Middle frontal gyrus (tissue), 1 donor: Measurements from ENCODE around the gene CCDC85C.

ENCODE experiments used
- DNase-seq: peaks from one replicate; pipeline ENCODE4 v3.0.0-alpha.2; 2015; ENCODE audit warnings: low spot score; ENCODE audit errors: extremely low spot score

Gene CCDC85C

GRCh38 chr14:99513946-99514551 lies 90.0 kb downstream of the CCDC85C start:
- DNase-seq: no peak

DNA sequence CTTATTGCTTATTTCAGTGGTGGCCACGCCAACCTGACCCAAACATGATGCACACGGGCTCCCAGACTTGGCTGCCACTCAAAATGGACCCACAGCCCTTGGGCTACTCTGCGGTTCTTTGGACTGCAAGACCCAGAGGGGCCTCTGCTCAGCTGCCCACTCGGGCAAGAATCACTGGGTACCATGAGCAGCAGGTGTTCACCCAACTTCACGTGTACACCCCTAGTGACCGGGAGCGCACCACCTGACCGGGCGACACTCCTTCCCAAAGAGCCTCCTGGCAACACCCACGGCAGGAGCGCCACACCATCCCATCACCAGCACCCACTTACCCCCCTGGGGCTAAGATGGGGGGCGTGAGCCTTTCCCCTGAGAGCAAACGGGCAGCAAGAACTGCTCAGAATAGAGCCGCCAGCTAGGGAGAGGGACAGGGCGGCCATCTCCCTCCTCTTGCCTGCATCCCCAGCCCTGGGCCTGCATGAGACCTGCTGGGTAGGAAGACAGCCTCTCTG lies 90.8 kb downstream of the CCDC85C start:
- no peak for DNase-seq

DNA sequence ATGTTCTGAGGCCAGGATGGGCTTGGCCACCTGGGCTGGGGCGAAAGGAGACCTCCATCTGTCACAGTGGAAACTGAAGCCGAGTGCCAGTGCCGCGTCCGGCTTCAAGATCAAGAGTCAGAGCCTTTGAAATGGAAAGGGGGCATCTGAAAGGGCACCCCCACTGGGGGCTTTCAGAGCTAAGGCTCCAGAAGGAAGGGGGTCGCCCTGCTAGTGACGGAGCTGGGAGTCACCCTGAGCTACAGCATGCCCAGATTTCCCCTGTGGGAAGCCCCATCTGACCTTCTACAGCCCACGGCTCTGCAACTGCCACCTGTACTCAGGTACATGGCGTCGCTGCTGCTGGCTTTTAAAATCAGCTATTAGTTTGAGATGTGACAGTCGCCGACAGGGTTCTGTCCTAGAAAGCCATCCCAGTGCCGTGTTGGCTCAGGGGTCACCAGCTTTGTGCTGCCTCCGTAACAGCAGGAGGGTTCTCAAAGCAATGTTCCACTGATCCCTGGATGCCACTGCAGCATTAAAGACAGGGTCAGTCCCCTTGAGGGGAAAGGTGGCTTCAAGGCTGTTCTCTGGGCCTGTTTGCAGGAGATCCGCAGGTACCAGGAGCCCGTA lies 91.3 kb downstream of the CCDC85C start:
- DNase-seq: no peak

- no peak for DNase-seq
Measured at GRCh38 chr14:99512110-99512449, 91.9 kb downstream of the CCDC85C start.

DNA sequence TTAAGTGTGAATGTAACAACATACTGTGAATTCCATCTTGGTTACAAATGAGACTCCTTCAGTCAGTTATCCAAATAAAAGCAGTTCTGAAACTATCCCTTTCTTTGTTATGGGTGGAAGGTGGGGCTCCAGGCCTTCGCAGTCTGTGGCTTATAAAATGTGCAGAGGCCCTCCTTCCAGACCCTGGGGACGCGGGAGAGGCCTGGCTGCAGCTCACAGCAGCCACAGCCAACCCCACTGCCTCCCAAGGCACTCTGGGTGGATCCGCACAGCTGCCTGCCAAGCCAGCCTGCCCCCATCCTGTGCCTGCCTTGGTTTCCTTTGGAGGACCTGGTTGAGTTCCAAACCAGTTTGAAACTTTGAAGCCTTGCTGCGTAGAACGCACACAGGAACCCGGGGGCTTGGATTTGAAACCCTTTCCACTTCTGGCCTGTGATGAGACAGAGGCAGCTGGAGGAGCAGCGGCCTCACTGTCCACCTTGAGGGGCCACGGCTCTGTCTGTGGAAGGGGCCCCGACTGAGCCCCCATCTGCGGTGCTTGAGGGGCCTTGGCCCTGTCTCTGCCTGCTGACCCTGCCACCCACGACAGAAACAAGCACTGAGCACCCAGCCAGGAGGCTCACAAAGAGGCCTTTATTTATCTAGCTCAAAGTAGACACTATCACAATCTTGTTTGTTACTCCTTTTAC lies 92.4 kb downstream of the CCDC85C start:
- no peak for DNase-seq

DNA sequence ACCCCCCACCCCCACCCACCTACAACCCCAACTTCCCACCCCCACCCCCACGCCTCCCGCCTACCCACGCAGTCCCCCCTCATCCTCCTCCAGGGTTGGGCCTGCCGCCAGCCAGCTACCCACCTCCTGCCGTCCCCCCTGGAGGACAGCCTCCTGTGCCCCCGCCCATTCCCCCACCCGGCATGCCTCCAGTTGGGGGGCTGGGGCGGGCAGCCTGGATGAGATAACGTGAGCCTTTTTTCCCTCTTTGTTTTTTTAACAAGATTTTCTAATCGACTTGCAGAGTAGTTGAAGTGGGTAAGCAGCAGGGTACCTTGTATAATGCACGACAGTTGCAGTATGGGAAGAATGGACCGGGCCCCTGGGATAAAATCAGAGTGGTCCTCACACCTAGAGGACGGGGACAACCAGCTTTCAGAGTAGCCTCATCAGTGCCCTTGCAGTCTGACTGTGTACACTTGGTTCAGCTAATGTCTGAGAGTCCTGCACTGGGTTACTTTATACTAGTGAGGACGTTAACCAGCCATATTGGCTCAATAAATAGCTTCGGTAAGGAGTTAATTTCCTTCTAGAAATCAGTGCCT lies 93.4 kb downstream of the CCDC85C start:
- no peak for DNase-seq

- no peak for DNase-seq
Measured at GRCh38 chr14:99509871-99510555, 94.0 kb downstream of the CCDC85C start.

- DNase-seq: no peak
Measured at GRCh38 chr14:99508896-99509629, 94.9 kb downstream of the CCDC85C start.

DNA sequence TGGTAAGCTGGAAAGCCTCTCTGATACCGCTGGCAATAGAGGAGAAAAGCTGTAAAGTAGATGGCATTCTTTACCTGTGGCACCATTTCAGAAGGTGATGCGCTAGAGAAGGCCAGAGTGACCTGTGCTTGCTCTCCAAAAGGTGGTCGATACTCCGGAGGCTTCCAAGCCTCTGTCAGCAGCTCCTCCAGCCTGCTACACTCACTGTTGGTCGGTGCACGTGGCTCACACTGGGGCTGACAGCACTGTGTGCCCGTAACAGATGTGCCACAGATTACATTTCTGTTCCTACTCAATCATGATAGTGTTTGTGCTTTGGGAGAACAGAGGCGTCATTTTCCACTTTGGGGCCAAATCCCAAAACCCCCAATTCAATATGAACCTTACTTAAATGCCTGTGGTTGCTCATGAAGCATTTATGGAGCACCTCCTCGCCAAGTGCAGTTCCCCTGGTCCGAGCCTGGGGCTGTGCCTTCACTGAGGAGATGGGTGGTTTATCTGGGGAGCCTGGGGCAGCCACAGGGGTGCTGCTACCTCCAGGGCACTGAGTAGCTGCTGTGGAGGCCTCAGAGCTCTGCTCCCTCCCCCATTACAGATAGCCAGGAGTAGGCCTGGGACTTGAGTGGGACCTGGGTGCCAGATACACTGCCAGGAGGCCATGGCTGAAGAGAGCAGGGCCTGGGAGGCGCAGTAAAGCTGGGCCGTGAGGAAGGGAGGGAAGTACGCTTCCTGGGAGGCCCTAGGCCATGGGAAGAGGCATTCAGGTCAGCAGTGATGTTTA lies 96.0 kb downstream of the CCDC85C start:
- DNase-seq: no peak

- DNase-seq: no peak
Measured at GRCh38 chr14:99506276-99506675, 97.7 kb downstream of the CCDC85C start.

- DNase-seq: no peak
Measured at GRCh38 chr14:99505089-99505488, 98.9 kb downstream of the CCDC85C start.

DNA sequence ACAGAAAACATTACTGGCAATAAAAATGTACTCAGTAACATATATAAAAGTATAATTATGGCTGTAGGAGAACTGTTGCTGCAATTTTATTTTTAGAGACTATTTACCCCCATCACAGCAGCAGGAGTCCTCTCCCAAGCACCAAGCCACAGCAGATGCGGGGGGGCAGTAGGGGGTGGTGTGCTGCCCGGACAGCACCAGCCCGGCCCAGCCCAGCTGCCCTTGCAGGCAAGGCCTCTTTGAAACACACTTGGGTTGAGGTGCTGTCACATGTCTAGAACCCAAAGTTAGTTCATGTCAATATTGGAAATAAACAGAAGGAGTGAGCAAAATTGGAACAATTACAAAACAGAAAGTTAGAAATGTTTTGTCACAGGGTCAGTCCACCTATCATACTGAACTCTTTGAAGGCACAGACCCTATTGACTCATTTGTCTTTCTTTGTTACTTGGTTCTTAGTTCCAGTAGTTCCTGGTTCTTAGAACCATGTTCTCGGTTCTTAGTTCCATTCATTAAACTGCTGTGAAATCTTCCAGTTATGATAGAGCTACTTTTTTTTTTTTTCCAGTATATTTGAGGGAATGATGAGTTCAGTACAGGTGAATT lies 100.1 kb downstream of the CCDC85C start:
- no peak for DNase-seq

GRCh38 chr14:99502989-99503421 lies 101.0 kb downstream of the CCDC85C start:
- DNase-seq: no peak

GRCh38 chr14:99497894-99498293 lies 106.1 kb downstream of the CCDC85C start:
- no peak for DNase-seq

- no peak for DNase-seq
Measured at GRCh38 chr14:99497341-99497740, 106.7 kb downstream of the CCDC85C start.

GRCh38 chr14:99484106-99484505 lies 119.9 kb downstream of the CCDC85C start:
- no peak for DNase-seq

GRCh38 chr14:99481745-99482099 lies 122.3 kb downstream of the CCDC85C start:
- DNase-seq: no peak

GRCh38 chr14:99480917-99481744 lies 122.9 kb downstream of the CCDC85C start, which contains the start of gene CCNK:
CCNK (plus strand) TSS chr14:99481409; CDS start chr14:99492678, 11,269 bp downstream.
- peak; percentile 100 for DNase-seq
